NCI-H146 treated with DMSO at 0.1 percent for 48 hours (cell line): ENCODE results near the gene CNIH3.
"Not testable (repeated sequence)": the region's sequence is repeated elsewhere in the genome, so short reads cannot be mapped to it uniquely, and the experiment has no call there.

ENCODE experiments used
- DNase-seq: peaks from one replicate; lab custom pipeline; 2025; ENCODE audit not compliant: unreplicated experiment; lab: John Stamatoyannopoulos, UW

The CNIH3 gene

GRCh38 chr1:224615861-224616755, at the start of gene CNIH3:
CNIH3 (plus strand) TSS chr1:224616317; CDS start chr1:224617175, 858 bp downstream.
- DNase-seq = peak; percentile 68

GRCh38 chr1:224566492-224566891, 49.6 kb upstream of the CNIH3 start:
- DNase-seq = not testable (repeated sequence)

- no peak for DNase-seq
Observed at GRCh38 chr1:224569276-224569675, 46.8 kb upstream of the CNIH3 start.

GRCh38 chr1:224571975-224572374, 44.1 kb upstream of the CNIH3 start:
- not testable (repeated sequence) for DNase-seq

- no peak for DNase-seq
Observed at GRCh38 chr1:224579526-224579925, 36.6 kb upstream of the CNIH3 start.

- no peak for DNase-seq
Observed at GRCh38 chr1:224580006-224580405, 36.1 kb upstream of the CNIH3 start.

- DNase-seq = peak; percentile 71
Observed at GRCh38 chr1:224582041-224582440, 34.1 kb upstream of the CNIH3 start.

GRCh38 chr1:224583774-224584173, 32.3 kb upstream of the CNIH3 start:
- no peak for DNase-seq

GRCh38 chr1:224585051-224585450, 31.1 kb upstream of the CNIH3 start:
- no peak for DNase-seq

GRCh38 chr1:224587051-224587450, 29.1 kb upstream of the CNIH3 start:
- DNase-seq = no peak

- DNase-seq = no peak
Observed at GRCh38 chr1:224588515-224588914, 27.6 kb upstream of the CNIH3 start.

GRCh38 chr1:224589006-224589405, 27.1 kb upstream of the CNIH3 start:
- DNase-seq = no peak

GRCh38 chr1:224591326-224591725, 24.8 kb upstream of the CNIH3 start:
- no peak for DNase-seq

GRCh38 chr1:224592636-224593582, 23.2 kb upstream of the CNIH3 start:
- no peak for DNase-seq

GRCh38 chr1:224594360-224594759, 21.8 kb upstream of the CNIH3 start:
- no peak for DNase-seq

GRCh38 chr1:224594851-224595250, 21.3 kb upstream of the CNIH3 start:
- no peak for DNase-seq

GRCh38 chr1:224605482-224606181, 10.5 kb upstream of the CNIH3 start:
- DNase-seq = no peak

GRCh38 chr1:224607188-224608148, 8.6 kb upstream of the CNIH3 start:
- no peak for DNase-seq

- DNase-seq = no peak
Observed at GRCh38 chr1:224609333-224609732, 6.8 kb upstream of the CNIH3 start.

GRCh38 chr1:224612246-224612645, 3.9 kb upstream of the CNIH3 start:
- DNase-seq = no peak
